AG10803 (cell line): ENCODE measurements around the gene NGFR.

Experiments used
- DNase-seq: peaks from one replicate; pipeline ENCODE4 v3.0.0; 2010; ENCODE audit warnings: low read depth
- H3K4me3 ChIP-seq: 2 replicates; pipeline ENCODE4 v1.5.1; 2011; ENCODE audit warnings: mild to moderate bottlenecking, low read length, control low read depth
- TF ChIP-seq, protein P1 (sequence below): conservative IDR thresholded peaks from 2 replicates; pipeline ENCODE4 v1.5.1; 2011; ENCODE audit warnings: mild to moderate bottlenecking, low read length, control low read depth, inconsistent platforms

The NGFR gene

DNA sequence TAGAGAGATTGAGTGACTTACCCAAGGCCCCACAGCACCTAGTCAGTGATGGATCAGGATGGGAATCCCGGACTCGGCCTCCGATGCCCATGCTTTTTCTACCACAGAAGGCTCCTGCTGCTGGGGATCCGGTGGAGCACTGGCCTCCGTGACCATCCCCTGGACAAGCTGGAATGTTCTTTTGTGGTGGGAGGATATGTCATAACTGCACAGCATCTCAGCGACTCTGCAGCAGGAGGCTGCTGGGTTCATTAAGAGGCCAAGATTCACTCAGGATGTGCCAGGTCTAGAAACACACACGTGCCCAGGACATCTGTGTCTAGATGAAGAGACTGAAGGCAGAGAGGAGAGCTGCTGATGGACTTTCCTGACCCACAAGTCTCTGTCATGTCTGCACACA is 34.7 kb upstream of the NGFR start:
- TF ChIP-seq, protein P1, sequence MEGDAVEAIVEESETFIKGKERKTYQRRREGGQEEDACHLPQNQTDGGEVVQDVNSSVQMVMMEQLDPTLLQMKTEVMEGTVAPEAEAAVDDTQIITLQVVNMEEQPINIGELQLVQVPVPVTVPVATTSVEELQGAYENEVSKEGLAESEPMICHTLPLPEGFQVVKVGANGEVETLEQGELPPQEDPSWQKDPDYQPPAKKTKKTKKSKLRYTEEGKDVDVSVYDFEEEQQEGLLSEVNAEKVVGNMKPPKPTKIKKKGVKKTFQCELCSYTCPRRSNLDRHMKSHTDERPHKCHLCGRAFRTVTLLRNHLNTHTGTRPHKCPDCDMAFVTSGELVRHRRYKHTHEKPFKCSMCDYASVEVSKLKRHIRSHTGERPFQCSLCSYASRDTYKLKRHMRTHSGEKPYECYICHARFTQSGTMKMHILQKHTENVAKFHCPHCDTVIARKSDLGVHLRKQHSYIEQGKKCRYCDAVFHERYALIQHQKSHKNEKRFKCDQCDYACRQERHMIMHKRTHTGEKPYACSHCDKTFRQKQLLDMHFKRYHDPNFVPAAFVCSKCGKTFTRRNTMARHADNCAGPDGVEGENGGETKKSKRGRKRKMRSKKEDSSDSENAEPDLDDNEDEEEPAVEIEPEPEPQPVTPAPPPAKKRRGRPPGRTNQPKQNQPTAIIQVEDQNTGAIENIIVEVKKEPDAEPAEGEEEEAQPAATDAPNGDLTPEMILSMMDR: no peak
- no peak overlapping the region for H3K4me3 ChIP-seq
- DNase-seq: no peak

DNA sequence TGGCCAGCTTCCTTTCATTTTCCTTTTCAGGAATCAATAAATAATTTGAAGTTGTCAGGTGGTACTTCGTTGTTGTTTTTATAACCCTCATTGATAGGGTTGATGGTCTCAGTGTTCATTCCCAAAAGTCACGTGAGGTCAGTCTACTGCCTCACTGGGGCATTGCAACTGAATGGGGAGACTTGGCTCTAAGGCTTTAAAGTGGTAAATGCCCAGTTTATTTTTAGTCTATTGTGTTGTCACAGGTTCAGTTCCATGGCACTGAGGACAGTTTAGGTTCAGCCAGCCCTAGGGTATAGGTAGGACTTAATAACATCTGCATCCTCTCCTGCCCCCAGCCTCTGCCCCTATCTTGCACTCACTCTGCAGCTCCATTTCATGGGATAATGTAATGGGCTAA is 33.5 kb upstream of the NGFR start:
- H3K4me3 ChIP-seq: no peak overlapping the region
- DNase-seq: no peak
- TF ChIP-seq, protein P1: no peak

DNA sequence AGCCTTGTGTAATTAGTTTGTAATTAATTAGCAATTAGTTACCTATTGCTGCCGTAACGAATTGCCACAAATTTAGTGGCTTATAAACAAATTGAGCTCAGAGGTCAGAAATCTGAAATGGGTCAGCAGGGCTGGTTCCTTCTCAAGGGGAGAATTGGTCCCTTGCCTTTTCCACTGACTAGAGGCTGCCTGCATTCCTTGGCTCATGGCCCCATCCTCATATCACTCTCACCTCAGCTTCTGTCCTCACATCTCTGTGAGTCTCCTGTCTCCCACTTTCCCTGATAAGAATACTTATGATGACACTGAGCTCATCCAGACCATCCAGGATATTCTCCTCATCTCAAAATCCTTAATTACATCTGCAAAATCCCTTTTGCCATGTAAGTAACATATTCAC is 31.0 kb upstream of the NGFR start:
- DNase-seq: no peak
- TF ChIP-seq, protein P1: no peak
- H3K4me3 ChIP-seq: no peak overlapping the region

DNA sequence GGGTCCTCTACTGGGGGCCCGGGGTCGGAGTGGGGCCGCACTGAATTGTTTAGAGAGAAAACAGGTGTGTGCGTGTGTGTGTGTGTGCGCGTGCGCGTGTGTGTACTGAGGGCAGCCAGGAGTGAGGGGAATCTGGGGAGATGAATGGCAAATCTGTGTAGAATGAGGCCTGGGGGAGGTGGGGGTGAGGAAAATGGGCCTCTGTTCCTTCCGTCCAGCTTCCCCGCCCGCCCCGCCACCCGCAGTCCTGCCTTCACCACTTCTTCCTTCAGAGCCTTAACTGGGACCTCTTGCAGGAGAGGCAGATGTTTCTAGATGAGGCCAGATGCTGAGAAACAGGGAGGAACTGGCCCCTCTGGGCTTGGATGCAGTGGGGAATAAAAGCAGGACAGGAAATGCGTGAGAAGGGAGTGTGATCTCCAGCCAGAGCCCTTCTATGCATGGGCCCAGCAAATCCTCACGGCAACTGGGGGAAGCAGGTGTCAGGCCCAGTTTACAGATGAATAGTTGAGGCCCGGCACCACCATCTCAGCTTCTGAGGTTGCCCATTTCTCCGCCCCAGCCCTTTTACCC is 29.7 kb upstream of the NGFR start:
- TF ChIP-seq, protein P1: no peak
- DNase-seq: no peak
- no peak overlapping the region for H3K4me3 ChIP-seq

DNA sequence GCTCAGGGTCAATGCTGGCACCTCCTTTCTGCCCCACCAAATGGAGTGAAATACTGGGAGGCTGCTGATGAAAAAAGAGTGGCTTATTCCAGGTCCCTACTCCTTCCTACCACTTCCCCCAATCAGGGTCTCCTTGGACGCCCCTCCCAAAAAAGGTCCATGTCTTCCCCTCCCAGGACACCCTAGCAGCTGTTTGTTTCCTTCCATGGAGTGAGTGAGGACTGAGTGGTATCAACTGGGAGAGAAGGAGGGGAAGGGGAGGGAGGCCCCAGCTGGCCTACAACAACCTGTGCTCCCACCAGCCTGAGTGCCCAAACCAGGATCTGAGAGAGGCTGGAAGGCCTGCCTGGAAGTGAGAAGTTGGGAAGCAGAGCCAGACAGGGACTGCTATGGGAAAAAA is 28.7 kb upstream of the NGFR start:
- no peak for DNase-seq
- TF ChIP-seq, protein P1: no peak
- H3K4me3 ChIP-seq: no peak overlapping the region

DNA sequence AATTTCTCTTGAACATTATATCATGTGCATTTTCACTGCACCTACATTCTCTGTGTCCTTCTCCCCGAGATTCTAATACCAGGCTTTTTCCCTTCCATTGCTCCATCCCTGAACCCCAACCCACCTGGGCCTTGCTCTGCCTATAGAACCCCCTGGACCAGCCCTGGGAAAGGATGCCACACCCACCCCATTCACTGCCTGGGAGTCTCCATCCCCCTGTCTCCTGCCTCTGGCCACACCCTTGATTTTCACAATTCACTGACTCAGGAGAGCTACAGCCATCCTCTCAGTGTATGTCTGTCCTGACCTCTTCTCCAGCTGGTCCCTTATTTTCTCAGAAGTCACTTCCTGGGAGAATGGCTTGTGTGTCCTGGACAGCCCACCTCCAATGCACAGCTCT is 27.9 kb upstream of the NGFR start:
- no peak overlapping the region for H3K4me3 ChIP-seq
- TF ChIP-seq, protein P1: no peak
- DNase-seq: no peak

DNA sequence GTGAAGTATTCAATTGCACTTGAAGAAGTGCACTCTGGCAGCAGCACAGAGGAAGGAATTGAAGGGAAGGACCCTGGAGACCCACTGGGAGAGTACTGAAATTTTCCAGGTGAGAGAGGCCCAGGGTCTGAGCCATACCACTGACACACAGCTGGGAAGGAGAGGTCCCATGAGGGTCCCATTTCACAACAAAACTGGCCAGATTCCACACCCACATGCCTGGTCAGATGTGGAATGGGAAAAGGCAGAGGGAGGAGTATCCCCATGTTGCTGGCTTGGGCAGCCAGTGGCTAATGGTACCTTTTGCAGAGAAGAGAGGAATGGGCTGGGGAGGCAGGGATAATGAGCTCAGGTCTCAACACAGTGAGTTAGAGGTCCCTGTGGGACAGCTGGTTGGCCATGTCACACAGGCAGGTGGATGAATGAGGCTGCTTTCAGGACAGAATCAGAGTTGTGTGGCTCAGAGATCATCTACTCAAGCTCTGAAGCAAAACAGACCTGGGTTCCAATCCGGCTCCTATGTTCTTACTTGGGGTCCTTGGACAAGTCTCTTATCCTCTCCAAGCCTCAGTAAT is 26.2 kb upstream of the NGFR start:
- H3K4me3 ChIP-seq: no peak overlapping the region
- peak; percentile 40 for DNase-seq
- TF ChIP-seq, protein P1: no peak
